Measurements from ENCODE around the gene DENND1C.

The DENND1C gene

GRCh38 chr19:6459262-6460098 is 22.1 kb downstream of the DENND1C start, which contains the start of gene SLC25A23:
Gene SLC25A23 (minus strand): TSS chr19:6459792. CDS start chr19:6459628, 164 bp downstream.
- TF ChIP-seq SIN3A (IDR thresholded peaks at IDR 0.05; ENCODE audit: borderline replicate concordance, insufficient read depth, low read length) (no peak), FOXP2 (optimal IDR thresholded peaks at IDR 0.05; ENCODE audit: borderline replicate concordance, extremely low read depth, extremely low read length, insufficient read depth) (peak; percentile 79), REST (IDR thresholded peaks at IDR 0.05; ENCODE audit: insufficient read depth in 1 of 2, low read depth in 2 of 2, low read length in 2 of 2) (0 out of 4 replicates have a peak, but pooled peaks of 1 of the 2 experiments have one; percentile 19), POLR2AphosphoS5 (IDR thresholded peaks at IDR 0.05; ENCODE audit: low read depth, low read length) (peak; percentile 34; the same call in 1 of the 2 replicates), TAF1 (IDR thresholded peaks at IDR 0.05; ENCODE audit: borderline replicate concordance, insufficient read depth, low read length) (no peak)

GRCh38 chr19:6458695-6459261 is 22.8 kb downstream of the DENND1C start:
- TF ChIP-seq REST (IDR thresholded peaks at IDR 0.05; ENCODE audit: insufficient read depth in 1 of 2, low read depth in 2 of 2, low read length in 2 of 2) (no peak), SIN3A (IDR thresholded peaks at IDR 0.05; ENCODE audit: borderline replicate concordance, insufficient read depth, low read length) (no peak), POLR2AphosphoS5 (IDR thresholded peaks at IDR 0.05; ENCODE audit: low read depth, low read length) (no peak), FOXP2 (optimal IDR thresholded peaks at IDR 0.05; ENCODE audit: borderline replicate concordance, extremely low read depth, extremely low read length, insufficient read depth) (no peak), TAF1 (IDR thresholded peaks at IDR 0.05; ENCODE audit: borderline replicate concordance, insufficient read depth, low read length) (no peak)

- TF ChIP-seq TAF1 (IDR thresholded peaks at IDR 0.05; ENCODE audit: borderline replicate concordance, insufficient read depth, low read length), result no peak
- no peak for TF ChIP-seq REST (IDR thresholded peaks at IDR 0.05; ENCODE audit: insufficient read depth in 1 of 2, low read depth in 2 of 2, low read length in 2 of 2)
- no peak for TF ChIP-seq SIN3A (IDR thresholded peaks at IDR 0.05; ENCODE audit: borderline replicate concordance, insufficient read depth, low read length)
- TF ChIP-seq POLR2AphosphoS5 (IDR thresholded peaks at IDR 0.05; ENCODE audit: low read depth, low read length), result no peak
- TF ChIP-seq FOXP2 (optimal IDR thresholded peaks at IDR 0.05; ENCODE audit: borderline replicate concordance, extremely low read depth, extremely low read length, insufficient read depth), result no peak
Measured at GRCh38 chr19:6457958-6458694, 23.5 kb downstream of the DENND1C start.

- TF ChIP-seq REST (IDR thresholded peaks at IDR 0.05; ENCODE audit: insufficient read depth in 1 of 2, low read depth in 2 of 2, low read length in 2 of 2), result no peak
- TF ChIP-seq SIN3A (IDR thresholded peaks at IDR 0.05; ENCODE audit: borderline replicate concordance, insufficient read depth, low read length), result no peak
Measured at GRCh38 chr19:6455924-6456323, 25.7 kb downstream of the DENND1C start.
